PC-9 (cell line): Measurements from ENCODE around the gene SEC31B. TPM values are rescaled to one million over a fixed set of nuclear protein-coding genes. Genes with fewer than 3 reads are reported as not detected.

ENCODE experiments used
- BruUV-seq: library from RNA; stranded (reverse); fragments of 400-500 nt; replicated peaks from 2 replicates; lab custom pipeline; 2021; lab: Mats Ljungman, UMichigan
- CTCF ChIA-PET: fragments of 300-600 bp; sonication (Branson Sonifier 250); formaldehyde crosslinking; loops from one replicate; lab custom pipeline; 2022; ENCODE audit warnings: antibody characterized with exemption; lab: Charles Lee
- POLR2A ChIA-PET: fragments of 300-600 bp; sonication (Branson Sonifier 250); formaldehyde crosslinking; loops from one replicate; lab custom pipeline; 2022; ENCODE audit warnings: antibody characterized with exemption; ENCODE audit not compliant: unreplicated experiment; lab: Charles Lee
- DNase-seq, 2 experiments: peaks; one replicate each; pipeline versions ENCODE4 v3.0.0 to v3.0.0-alpha.2; 2015 to 2022; ENCODE audit warnings: mixed read lengths in 1 of 2
- H2AFZ ChIP-seq: fragments of 200-600 bp; sonication (generic); 2 replicates; pipeline ENCODE4 v1.8.1; 2017; ENCODE audit warnings: antibody characterized with exemption
- H3F3A ChIP-seq: fragments of 200-600 bp; sonication (generic); 2 replicates; pipeline ENCODE4 v1.8.1; 2017; ENCODE audit warnings: antibody characterized with exemption, mild to moderate bottlenecking, low read depth; ENCODE audit not compliant: insufficient read depth
- H3K27ac ChIP-seq: fragments of 200-600 bp; sonication (generic); 2 replicates; pipeline ENCODE4 v1.6.1; 2016; ENCODE audit warnings: mixed run types
- H3K27me3 ChIP-seq: fragments of 200-600 bp; sonication (generic); 2 replicates; pipeline ENCODE4 v1.6.1; 2016; ENCODE audit warnings: low read depth, mixed run types; ENCODE audit not compliant: insufficient read depth
- H3K36me3 ChIP-seq: fragments of 200-600 bp; sonication (generic); 2 replicates; pipeline ENCODE4 v1.6.1; 2016; ENCODE audit warnings: low read depth, mixed run types
- H3K4me1 ChIP-seq: fragments of 200-600 bp; sonication (generic); replicated peaks from 2 replicates; pipeline ENCODE4 v1.6.1; 2016; ENCODE audit warnings: mixed run types; ENCODE audit not compliant: insufficient read depth
- H3K4me2 ChIP-seq: fragments of 200-600 bp; sonication (generic); 2 replicates; pipeline ENCODE4 v1.6.1; 2017; ENCODE audit warnings: mixed run types
- H3K4me3 ChIP-seq: fragments of 200-600 bp; sonication (generic); 2 replicates; pipeline ENCODE4 v1.6.1; 2016; ENCODE audit warnings: mixed run types
- H3K79me2 ChIP-seq: fragments of 200-600 bp; sonication (generic); 2 replicates; pipeline ENCODE4 v1.6.1; 2017; ENCODE audit warnings: low read depth, mixed run types
- H3K9me2 ChIP-seq: fragments of 200-600 bp; sonication (generic); 2 replicates; pipeline ENCODE4 v1.8.1; 2017; ENCODE audit warnings: mild to moderate bottlenecking; ENCODE audit not compliant: insufficient read depth
- H3K9me3 ChIP-seq: fragments of 200-600 bp; sonication (generic); 2 replicates; pipeline ENCODE4 v1.8.1; 2016; ENCODE audit warnings: low read depth; ENCODE audit not compliant: insufficient read depth
- H4K20me1 ChIP-seq: fragments of 200-600 bp; sonication (generic); 2 replicates; pipeline ENCODE4 v1.8.1; 2017; ENCODE audit not compliant: insufficient read depth
- CTCF ChIP-seq: fragments of 200-600 bp; sonication (generic); conservative IDR thresholded peaks from 2 replicates; pipeline ENCODE4 v1.6.1; 2017; ENCODE audit warnings: mixed run types, antibody characterized with exemption, mild to moderate bottlenecking, moderate library complexity
- EZH2 ChIP-seq: fragments of 200-600 bp; sonication (generic); IDR thresholded peaks from 2 replicates; pipeline ENCODE4 v1.8.0; 2017; ENCODE audit warnings: antibody characterized with exemption, low read depth
- intact Hi-C: fragments of 100-400 bp; cut with micrococcal nuclease; formaldehyde crosslinking; loops from one replicate; pipeline ENCODE4 v1.10.0; 2022; ENCODE audit not compliant: unreplicated experiment
- total RNA-seq: library from RNA; stranded (reverse); gene quantifications from 2 replicates; pipeline ENCODE4 v1.2.3, GENCODE V29; 2021

Gene SEC31B
- total RNA-seq, 1 experiment from 2014 or later = 7.4 TPM

GRCh38 chr10:100535715-100536353 is 16.2 kb upstream of the SEC31B start, which contains the start of gene HIF1AN:
TSS of gene HIF1AN (plus strand) at chr10:100535943. CDS start at chr10:100535959, 16 bp downstream.
- Histone ChIP-seq H4K20me1 (peaks cover 9% of the 10 kb centered on the region; the same call in 1 of the 2 replicates), H3K9me2 (no peaks in the 10 kb centered on the region), H2AFZ (peak within 1 kb of the TSS; percentile 79), H3F3A (no peaks in the 10 kb centered on the region), H3K27ac (no peak within 1 kb of the TSS), H3K36me3 (0 out of 2 replicates have a peak, but pooled peaks cover 6% of the 10 kb centered on the region), H3K9me3 (no peaks in the 10 kb centered on the region), H3K79me2 (peaks cover 25% of the 10 kb centered on the region), H3K4me1 (peaks cover 5% of the 10 kb centered on the region; the same call in 1 of the 2 replicates), H3K4me2 (peak within 1 kb of the TSS; percentile 90), H3K27me3 (no peaks in the 10 kb centered on the region), H3K4me3 (peak within 1 kb of the TSS; percentile 74)
- ChIA-PET POLR2A (interaction anchor here (0.5 to 0.8 kb wide), 10 partner anchors 14 to 808 kb away, joined by 3 to 12 read pairs (median 8); no protein-coding TSS in a partner anchor), CTCF (interaction anchor here (0.6 to 1.0 kb wide), 12 partner anchors 9 to 1011 kb away, joined by 3 to 11 read pairs (median 4); partner anchors contain the start of gene DNMBP)
- TF ChIP-seq CTCF (peak; percentile 79), EZH2 (no peak)
- BruUV-seq = no TSS peak
- DNase-seq = peak; percentile 78 to 82
- intact Hi-C loops = no loop called here

GRCh38 chr10:100535338-100535714 is 15.7 kb upstream of the SEC31B start:
- Histone ChIP-seq H3K79me2 (peaks cover 25% of the 10 kb centered on the region), H3K36me3 (0 out of 2 replicates have a peak, but pooled peaks cover 6% of the 10 kb centered on the region), H3K27me3 (no peaks in the 10 kb centered on the region), H3K4me1 (peaks cover 5% of the 10 kb centered on the region; the same call in 1 of the 2 replicates), H2AFZ (peak overlapping the region; percentile 72), H3F3A (no peaks in the 10 kb centered on the region), H3K9me3 (no peaks in the 10 kb centered on the region), H3K27ac (no peak overlapping the region), H3K4me3 (peak overlapping the region; percentile 74; the same call in 1 of the 2 replicates), H3K9me2 (no peaks in the 10 kb centered on the region), H3K4me2 (peak overlapping the region; percentile 90), H4K20me1 (peaks cover 9% of the 10 kb centered on the region; the same call in 1 of the 2 replicates)
- intact Hi-C loops = no loop called here
- no TSS peak for BruUV-seq
- TF ChIP-seq CTCF = no peak
- TF ChIP-seq EZH2 = no peak
- no peak for DNase-seq
- ChIA-PET POLR2A (interaction anchor here (0.5 to 0.8 kb wide), 9 partner anchors 14 to 808 kb away, joined by 3 to 12 read pairs (median 8); no protein-coding TSS in a partner anchor), CTCF (interaction anchor here (0.6 to 1.0 kb wide), 6 partner anchors 17 to 607 kb away, joined by 3 to 11 read pairs (median 4); partner anchors contain the start of gene DNMBP)

GRCh38 chr10:100534726-100535125 is 15.1 kb upstream of the SEC31B start:
- no peaks in the 10 kb centered on the region for H3K27me3 ChIP-seq
- DNase-seq = no peak
- no peak overlapping the region for H2AFZ ChIP-seq
- H3K4me3 ChIP-seq = no peak overlapping the region
- peaks cover 10% of the 10 kb centered on the region; the same call in 1 of the 2 replicates for H3K4me1 ChIP-seq
- intact Hi-C loops = no loop called here
- TF ChIP-seq EZH2 (no peak), CTCF (no peak)
- H3K27ac ChIP-seq = no peak overlapping the region
- ChIA-PET CTCF (no interaction called here), POLR2A (no interaction called here)
- H3F3A ChIP-seq = no peaks in the 10 kb centered on the region
- BruUV-seq = no TSS peak
- H4K20me1 ChIP-seq = 0 out of 2 replicates have a peak, but pooled peaks cover 9% of the 10 kb centered on the region
- H3K36me3 ChIP-seq = 0 out of 2 replicates have a peak, but pooled peaks cover 6% of the 10 kb centered on the region
- peak overlapping the region; percentile 90; the same call in 1 of the 2 replicates for H3K4me2 ChIP-seq
- H3K79me2 ChIP-seq = peaks cover 29% of the 10 kb centered on the region
- no peaks in the 10 kb centered on the region for H3K9me2 ChIP-seq
- H3K9me3 ChIP-seq = no peaks in the 10 kb centered on the region
